ENCODE data around the gene ARRDC3.

DNA sequence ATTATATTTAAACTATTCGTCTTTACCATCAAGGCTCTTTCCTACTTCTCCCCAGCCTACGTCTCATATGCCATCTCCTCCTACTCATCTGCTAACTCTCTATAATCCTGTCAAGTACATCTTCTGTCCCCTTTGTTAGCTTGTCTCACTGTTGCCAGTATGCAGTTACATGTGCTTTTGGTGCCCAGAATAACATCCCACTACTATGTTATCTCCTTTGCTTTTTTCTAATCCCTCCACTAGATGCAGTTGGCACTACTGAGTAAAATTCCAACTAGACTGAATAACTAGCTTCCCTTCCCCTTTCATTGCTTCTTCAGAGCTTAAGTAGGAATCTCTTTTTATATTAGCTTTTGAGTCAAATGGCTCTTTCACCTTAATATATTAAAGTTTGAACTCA, 3.0 kb upstream of the ARRDC3 start:
- TF ChIP-seq, protein P1, sequence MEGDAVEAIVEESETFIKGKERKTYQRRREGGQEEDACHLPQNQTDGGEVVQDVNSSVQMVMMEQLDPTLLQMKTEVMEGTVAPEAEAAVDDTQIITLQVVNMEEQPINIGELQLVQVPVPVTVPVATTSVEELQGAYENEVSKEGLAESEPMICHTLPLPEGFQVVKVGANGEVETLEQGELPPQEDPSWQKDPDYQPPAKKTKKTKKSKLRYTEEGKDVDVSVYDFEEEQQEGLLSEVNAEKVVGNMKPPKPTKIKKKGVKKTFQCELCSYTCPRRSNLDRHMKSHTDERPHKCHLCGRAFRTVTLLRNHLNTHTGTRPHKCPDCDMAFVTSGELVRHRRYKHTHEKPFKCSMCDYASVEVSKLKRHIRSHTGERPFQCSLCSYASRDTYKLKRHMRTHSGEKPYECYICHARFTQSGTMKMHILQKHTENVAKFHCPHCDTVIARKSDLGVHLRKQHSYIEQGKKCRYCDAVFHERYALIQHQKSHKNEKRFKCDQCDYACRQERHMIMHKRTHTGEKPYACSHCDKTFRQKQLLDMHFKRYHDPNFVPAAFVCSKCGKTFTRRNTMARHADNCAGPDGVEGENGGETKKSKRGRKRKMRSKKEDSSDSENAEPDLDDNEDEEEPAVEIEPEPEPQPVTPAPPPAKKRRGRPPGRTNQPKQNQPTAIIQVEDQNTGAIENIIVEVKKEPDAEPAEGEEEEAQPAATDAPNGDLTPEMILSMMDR (IDR thresholded peaks at IDR 0.05; ENCODE audit: low read depth, low read length), result no peak
- no peak for TF ChIP-seq EZH2phosphoT487 (IDR thresholded peaks at IDR 0.05; ENCODE audit: low read depth)

Measured in OCI-LY3 (cell line).